GM18511 (cell line): ENCODE measurements around the gene MBNL2.

ENCODE experiments used
- ATAC-seq: cut with Tn5 transposase; IDR thresholded peaks from one replicate; pipeline ENCODE4 v1.9.1; 2021; ENCODE audit warnings: mild to moderate bottlenecking, moderate library complexity; ENCODE audit not compliant: unreplicated experiment

MBNL2 gene

DNA sequence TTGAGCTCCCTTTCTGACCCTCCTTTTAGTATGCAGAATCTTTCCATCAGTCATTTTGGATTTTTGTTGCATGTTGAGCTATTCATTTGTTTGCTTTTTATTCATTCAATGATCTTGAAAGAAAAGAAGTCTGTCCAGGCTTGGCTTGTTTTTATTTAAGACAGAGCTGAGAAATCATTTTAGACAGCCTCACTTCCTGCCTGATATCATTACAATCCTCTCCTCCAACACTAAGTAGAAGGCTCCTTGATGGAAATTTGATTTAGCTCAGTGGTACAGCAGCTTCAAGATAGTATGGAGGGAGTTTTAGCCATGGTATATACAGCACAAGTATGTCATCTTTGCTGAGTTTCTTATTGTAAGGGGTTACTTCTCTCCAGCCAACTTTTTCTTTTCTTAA lies 28.4 kb downstream of the MBNL2 start:
- ATAC-seq = no peak

GRCh38 chr13:97252735-97253134 lies 30.6 kb downstream of the MBNL2 start:
- ATAC-seq = no peak

DNA sequence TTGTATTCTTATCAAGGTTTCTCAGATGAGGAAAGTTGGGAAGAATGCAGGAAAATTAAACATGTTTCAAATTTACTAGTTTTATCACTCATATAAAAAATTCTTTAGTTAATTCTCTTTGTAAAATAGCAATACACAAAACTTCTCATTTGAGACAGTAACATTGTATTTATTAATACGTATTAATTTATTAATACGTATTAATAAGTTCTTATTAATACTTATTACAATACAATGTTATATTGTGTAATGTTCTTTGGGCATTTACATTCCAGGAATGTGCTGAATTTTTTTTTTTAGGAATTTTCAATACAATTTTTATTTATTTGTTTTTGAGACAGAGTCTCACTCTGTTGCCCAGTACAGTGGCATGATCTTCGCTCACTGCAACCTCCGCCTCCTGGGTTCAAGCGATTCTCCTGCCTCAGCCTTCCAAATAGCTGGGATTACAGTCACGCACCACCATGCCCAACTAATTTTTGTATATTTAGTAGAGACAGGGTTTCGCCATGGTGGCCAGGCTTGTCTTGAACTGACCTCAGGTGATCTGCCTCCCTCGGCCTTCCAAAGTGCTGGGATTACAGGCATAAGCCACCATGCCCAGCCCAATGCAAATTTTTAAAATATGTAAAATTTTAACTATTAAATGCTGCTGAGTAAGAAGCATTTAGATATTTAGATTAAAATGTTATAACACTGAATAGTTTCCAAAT lies 31.6 kb downstream of the MBNL2 start:
- ATAC-seq = no peak

- no peak for ATAC-seq
These were observed 32.7 kb downstream of the MBNL2 start for GRCh38 chr13:97254816-97255215.

DNA sequence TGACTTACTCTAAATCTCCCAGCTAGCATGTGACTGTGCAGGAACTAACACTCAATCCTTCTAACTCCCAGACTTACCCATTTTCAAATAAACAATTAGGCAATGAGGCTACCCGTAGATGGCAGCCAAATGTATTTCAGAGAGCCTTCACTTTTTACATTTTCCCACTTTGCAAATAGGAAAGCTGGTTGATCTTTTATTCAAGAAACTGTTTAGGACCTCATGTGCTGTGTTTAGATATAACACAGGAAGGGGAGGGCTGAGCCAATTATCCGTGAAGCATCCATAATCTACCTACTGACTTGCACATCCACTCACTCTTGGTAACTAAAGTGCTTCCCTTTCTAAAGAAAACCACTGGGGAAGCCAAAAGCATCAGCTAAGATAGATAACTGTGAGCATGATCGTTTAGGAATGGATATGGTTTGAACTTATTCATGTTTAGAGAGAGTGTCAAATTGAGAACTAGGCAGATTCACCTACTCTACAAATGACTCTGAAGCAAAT lies 33.4 kb downstream of the MBNL2 start:
- ATAC-seq = no peak

DNA sequence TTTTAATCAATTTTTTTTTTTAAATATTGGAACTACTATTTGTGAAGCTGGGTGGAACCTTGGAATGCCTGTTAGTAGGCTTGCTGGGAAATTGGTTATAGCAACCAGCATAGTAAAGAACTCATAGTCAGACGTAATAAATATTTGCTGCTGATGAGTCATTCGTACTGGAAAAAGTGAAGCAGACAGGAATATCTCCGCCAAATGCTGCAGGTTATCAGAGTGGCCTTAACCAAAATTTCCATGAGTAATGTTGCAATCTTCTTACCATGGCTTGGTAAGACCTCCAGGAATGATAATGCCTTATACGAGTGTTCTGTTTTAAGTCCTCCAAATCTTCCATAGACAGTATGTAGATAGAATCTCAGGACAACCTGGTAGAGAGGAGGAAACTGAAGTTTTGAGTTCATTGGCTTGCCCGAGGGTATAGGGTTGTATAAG lies 34.2 kb downstream of the MBNL2 start:
- no peak for ATAC-seq

DNA sequence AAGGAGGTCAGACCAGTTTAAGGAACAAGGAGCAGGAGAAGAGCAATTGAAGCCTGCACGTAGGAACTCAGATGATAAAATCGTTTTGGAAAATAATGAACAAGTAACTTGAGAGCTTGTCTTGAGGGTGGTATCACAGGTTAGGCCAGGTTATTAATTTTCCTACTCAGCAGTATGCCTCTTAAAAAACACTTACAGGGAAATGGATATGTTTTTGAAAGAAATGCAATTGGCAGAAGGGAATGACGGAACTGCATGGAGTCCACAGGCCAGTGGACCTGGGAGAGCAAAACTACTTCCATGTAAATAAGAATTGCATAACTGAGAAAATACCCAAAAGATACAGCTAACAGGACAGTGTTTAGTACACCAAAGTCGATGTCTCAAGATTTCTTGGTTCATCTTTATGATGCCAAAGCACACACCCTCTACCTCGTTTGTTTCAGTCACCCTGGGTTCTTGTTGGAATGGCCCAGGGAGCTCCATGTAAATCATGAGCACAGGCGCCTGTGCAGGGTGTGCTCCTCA lies 35.2 kb downstream of the MBNL2 start:
- ATAC-seq = no peak

GRCh38 chr13:97257800-97258799 lies 36.0 kb downstream of the MBNL2 start:
- ATAC-seq = peak; percentile 76

- peak; percentile 7 for ATAC-seq
These were observed 36.7 kb downstream of the MBNL2 start for GRCh38 chr13:97258801-97259200.

DNA sequence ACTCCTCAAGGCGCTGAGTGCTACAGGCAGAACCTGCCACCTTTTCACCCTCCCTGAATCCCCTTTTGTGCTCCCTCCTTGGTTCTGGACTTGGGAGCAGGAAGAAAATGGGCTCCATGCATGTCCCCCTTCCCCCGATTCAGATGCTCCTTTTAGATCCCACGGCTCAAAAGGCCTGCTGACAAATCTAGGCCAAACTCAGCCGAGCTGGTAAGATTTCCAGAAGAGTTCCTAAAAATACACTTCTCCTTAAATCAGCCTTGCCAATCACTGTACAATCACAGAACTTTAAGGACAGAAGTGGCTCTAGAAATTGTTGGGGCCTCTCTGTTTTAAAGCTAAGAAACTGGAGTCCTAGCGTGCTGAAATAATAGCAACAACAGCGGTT lies 37.3 kb downstream of the MBNL2 start:
- no peak for ATAC-seq

GRCh38 chr13:97259798-97260714 lies 37.9 kb downstream of the MBNL2 start:
- no peak for ATAC-seq

DNA sequence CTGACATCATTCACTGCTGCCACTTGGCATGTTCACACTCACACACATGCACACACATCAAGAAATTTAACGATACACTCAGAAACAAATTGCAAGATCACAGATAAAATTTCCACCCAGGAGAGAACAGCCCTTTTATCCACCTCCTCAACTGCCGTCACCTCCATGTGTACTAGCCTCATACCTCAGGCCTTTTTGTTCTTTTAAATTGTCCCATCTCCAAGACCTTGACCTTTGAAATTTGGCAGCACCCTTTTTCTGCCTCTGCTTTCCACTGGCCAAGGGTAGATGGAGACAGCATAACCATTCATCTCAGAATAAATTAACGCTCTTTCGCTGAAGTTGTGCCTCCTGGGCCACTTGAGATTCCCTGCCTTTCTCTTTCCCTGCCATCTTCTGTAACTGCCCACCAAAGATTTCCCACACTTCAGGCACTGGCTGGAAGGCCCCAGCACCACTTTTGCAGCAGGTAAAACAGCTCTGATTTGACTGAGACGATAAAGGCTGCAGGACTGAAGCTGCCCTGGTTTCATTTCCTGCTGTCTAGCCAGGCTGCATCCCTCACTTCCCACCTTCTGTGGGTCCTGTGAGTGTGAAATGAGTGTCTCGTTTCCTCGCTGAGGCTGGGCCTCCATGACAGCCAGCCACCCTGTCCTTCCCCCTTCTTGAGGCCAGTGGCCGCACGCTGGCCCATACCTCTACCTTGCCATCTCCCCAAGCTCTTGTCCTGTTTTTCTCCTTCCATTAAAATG lies 39.3 kb downstream of the MBNL2 start:
- peak; percentile 66 for ATAC-seq

- ATAC-seq = no peak
These were observed 39.9 kb downstream of the MBNL2 start for GRCh38 chr13:97262058-97262457.

DNA sequence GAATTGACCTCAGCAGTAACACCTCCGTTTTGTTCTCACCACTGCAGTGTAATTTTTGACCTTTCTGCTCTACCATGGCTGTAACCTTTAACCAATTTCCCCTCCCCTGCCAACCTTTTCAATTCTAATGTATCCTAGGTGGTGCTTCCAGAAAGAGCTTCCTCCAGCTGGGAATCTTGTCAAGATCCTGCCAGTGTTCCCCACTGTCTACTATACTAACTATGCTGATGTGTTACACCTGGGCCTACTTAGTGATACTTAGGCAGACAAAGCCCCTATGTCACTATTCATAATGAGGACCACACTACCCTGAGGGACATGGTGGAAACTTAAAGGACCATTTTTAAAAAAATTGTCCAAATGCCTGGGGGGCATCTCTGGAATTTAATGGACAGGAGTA lies 41.0 kb downstream of the MBNL2 start:
- no peak for ATAC-seq

DNA sequence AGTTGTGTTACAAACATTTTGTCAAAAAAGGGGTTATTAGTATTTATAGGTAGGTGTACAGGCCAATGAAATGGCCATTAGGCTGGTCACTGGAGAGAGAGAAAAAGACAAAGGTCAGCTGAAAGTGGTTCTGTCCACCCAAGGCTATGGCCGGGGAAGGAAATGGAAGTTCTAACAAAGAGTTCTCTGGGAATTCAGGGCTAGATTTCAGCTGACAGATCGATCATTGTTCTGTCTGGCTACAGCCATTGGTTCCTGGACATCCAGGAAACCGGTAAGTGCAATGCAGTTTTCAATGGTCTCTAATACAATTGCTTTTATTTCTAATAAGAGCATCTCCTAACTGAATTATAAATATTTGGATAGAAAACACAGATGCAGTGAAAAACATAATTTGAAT lies 42.5 kb downstream of the MBNL2 start:
- no peak for ATAC-seq

DNA sequence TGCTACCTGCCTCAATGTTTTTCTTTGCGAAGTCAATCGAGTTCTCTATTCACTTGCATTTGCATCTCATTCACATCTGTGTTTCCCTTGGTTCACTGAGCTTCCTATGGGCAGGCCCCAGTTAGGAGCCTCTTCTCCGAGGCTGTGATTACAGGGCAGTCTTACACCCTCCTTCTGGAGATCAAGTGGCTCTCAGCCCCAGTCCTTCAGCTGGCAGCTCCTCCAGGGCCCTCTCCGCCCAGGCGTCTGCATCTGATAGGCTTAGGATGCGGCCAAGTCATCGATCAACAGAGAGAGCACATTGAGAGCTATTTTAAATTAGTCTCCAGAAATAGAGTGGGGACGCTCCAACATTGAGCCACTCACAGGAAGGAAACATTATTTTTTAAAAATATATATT lies 44.2 kb downstream of the MBNL2 start:
- ATAC-seq = no peak

DNA sequence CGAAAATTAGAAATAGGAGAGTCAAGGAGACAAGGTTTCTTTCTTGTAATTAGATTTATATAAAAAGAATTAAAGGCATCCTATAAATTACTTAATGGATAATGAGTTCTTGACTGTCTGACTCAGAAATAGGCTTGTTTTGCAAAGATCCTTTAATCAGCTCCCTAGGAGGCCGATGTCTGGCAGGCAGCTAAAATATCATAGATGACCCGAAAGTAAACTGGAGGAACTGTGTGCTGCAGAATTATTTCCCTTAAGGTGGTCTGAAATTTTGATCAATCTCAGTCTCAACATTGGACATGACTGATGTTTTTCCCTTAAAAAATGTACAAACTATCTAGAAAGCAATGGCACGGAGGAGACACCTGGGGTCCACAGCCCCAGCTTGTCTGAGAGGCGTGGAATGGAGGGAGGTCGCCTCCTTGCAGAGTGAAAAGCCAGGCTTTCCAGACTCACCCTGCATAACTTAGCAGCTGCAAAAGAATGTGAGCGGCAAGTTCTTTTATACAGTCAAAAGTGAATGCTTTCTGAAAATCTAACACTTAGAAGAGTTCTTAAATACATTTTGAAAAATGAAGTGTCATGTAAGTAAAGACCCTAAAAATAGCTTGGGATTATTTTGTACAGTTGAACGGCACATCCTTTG lies 44.8 kb downstream of the MBNL2 start:
- ATAC-seq = no peak

DNA sequence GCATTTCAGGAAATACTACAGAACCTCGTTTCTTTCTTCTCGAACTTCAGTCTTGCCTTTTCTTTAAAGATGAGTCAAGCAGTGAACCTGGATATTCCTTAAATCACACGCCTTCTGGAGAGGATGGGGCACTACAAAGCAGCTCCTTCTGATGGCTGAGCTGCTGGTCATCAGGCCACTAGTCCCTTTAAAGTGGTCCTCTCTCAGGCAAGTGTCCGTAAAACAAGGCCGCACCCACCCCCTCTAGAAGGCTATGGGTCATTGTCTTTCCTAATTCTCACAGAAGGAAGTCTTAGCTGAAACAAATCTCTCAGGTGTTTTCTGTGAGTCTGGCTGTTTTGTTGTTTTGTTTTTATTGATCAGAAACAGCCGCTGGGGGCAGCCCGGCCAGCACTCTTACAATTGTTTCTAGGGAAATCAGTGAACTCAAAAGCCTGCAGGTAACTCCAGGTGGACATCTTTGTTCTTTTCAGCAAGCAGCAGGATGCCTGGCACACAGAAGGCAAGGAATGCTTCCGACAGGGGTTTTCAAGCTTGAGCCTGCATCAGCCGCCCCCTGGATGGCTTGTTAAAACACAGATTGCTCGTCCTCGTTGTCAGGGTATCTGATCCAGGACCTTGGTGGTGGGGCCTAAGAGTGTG lies 45.4 kb downstream of the MBNL2 start:
- no peak for ATAC-seq

DNA sequence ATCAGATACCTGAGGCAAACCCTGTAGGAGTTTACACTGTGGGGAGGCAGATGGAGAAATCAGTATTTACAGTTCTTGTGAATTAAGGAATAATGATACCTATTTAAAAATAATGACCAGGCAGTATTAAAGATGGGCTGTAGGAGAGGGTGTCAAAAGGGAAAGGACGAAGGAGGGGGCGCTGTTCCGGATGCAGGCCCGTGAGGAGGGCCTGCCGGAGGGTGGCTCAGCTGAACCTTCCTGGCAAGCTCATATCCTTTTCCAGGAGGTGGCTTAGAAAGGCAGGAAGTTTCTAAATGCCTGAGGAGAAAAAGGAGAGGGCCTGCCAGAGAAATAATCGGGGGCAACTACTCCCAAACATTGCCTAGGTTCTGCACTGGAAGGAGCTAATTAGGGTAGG lies 46.6 kb downstream of the MBNL2 start:
- no peak for ATAC-seq
